Astrocyte (in vitro differentiated cells and primary cell): Measurements from ENCODE around the gene PDE6G.

Experiments used
- EZH2 ChIP-seq: IDR thresholded peaks from 2 replicates; pipeline ENCODE4 v1.6.1; 2012; ENCODE audit warnings: mild to moderate bottlenecking, low read length, inconsistent platforms; ENCODE audit not compliant: insufficient read depth
- TF ChIP-seq, protein P1 (sequence below): IDR thresholded peaks from 2 replicates; pipeline ENCODE4 v1.5.1; 2011; ENCODE audit warnings: low read depth, mild to moderate bottlenecking, inconsistent platforms, low read length, moderate library complexity; ENCODE audit not compliant: insufficient read depth

DNA sequence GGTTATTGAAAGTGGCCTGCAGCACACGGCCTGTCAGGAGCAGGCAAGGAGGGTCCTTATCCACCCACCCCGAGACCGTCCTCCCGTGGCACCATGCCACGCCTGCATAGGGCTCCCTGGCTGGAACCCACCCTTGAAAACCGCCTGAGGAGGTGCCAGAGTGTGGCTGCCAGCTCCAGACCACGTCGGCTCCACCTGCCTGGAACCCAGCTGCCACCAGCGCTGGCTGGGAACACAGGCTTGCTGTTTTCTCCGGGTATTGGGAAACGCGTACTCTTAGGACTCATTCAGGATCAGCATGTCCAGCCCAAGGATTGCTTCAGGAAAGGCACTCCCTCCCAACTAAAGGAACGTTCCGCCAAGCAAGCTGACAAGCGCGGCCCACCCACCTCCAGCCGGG, 20.6 kb upstream of the PDE6G start:
- TF ChIP-seq, protein P1, sequence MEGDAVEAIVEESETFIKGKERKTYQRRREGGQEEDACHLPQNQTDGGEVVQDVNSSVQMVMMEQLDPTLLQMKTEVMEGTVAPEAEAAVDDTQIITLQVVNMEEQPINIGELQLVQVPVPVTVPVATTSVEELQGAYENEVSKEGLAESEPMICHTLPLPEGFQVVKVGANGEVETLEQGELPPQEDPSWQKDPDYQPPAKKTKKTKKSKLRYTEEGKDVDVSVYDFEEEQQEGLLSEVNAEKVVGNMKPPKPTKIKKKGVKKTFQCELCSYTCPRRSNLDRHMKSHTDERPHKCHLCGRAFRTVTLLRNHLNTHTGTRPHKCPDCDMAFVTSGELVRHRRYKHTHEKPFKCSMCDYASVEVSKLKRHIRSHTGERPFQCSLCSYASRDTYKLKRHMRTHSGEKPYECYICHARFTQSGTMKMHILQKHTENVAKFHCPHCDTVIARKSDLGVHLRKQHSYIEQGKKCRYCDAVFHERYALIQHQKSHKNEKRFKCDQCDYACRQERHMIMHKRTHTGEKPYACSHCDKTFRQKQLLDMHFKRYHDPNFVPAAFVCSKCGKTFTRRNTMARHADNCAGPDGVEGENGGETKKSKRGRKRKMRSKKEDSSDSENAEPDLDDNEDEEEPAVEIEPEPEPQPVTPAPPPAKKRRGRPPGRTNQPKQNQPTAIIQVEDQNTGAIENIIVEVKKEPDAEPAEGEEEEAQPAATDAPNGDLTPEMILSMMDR, result no peak
- no peak for TF ChIP-seq EZH2
